Keratinocyte (primary cell): Measurements from ENCODE around the gene ARHGAP18. TPM values are rescaled to one million over a fixed set of nuclear protein-coding genes. Genes with fewer than 3 reads are reported as not detected.

Experiments
- DNase-seq: peaks from one replicate; pipeline ENCODE4 v3.0.0-alpha.2; 2011; ENCODE audit warnings: low read depth, missing footprints, low spot score
- FAIRE-seq: peaks from 2 replicates; lab custom pipeline; 2011; peaks lifted over from hg19 to GRCh38; lab: Jason Lieb, UNC
- H2AFZ ChIP-seq: 2 replicates; pipeline ENCODE4 v1.6.0; 2012; ENCODE audit warnings: low read length, control low read depth, inconsistent platforms; ENCODE audit not compliant: control insufficient read depth
- H3K27ac ChIP-seq: 2 replicates; pipeline ENCODE4 v1.5.1; 2011; ENCODE audit warnings: low read length; ENCODE audit not compliant: control insufficient read depth, insufficient read depth
- H3K27me3 ChIP-seq: 3 replicates; pipeline ENCODE4 v1.6.0; 2011; ENCODE audit warnings: low read length; ENCODE audit not compliant: control insufficient read depth, insufficient read depth; ENCODE audit errors: extremely low read depth
- H3K36me3 ChIP-seq, 2 experiments: 2 replicates in 1 of 2; 3 replicates in 1 of 2; pipeline ENCODE4 v1.5.1; 2011; ENCODE audit warnings: low read length in 2 of 2, mild to moderate bottlenecking in 1 of 2; ENCODE audit not compliant: control insufficient read depth in 2 of 2, insufficient read depth in 2 of 2; ENCODE audit errors: extremely low read depth in 1 of 2
- H3K4me1 ChIP-seq: 3 replicates; pipeline ENCODE4 v1.5.1; 2011; ENCODE audit warnings: low read length; ENCODE audit not compliant: control insufficient read depth, insufficient read depth; ENCODE audit errors: extremely low read depth
- H3K4me2 ChIP-seq: 3 replicates; pipeline ENCODE4 v1.6.0; 2011; ENCODE audit warnings: low read depth, low read length; ENCODE audit not compliant: control insufficient read depth, insufficient read depth; ENCODE audit errors: extremely low read depth
- H3K4me3 ChIP-seq, 3 experiments: fragments of 200-600 bp in 1 of 3; sonication (generic) in 1 of 3; 2 replicates in 2 of 3; 3 replicates in 1 of 3; pipeline ENCODE4 v1.5.1; 2011 to 2016; ENCODE audit warnings: low read length in 3 of 3, mild to moderate bottlenecking in 3 of 3, control low read depth in 2 of 3, inconsistent platforms in 1 of 3, low read depth in 1 of 3, mixed read lengths in 1 of 3, mixed run types in 1 of 3, moderate library complexity in 1 of 3; ENCODE audit not compliant: control insufficient read depth in 2 of 3, insufficient read depth in 2 of 3; ENCODE audit errors: extremely low read depth in 1 of 3
- H3K79me2 ChIP-seq: 2 replicates; pipeline ENCODE4 v1.6.0; 2012; ENCODE audit warnings: low read length; ENCODE audit not compliant: control insufficient read depth, insufficient read depth
- H3K9ac ChIP-seq: 3 replicates; pipeline ENCODE4 v1.6.0; 2011; ENCODE audit warnings: low read length; ENCODE audit not compliant: control insufficient read depth, insufficient read depth; ENCODE audit errors: extremely low read depth
- H3K9me1 ChIP-seq: 3 replicates; pipeline ENCODE4 v1.6.0; 2011; ENCODE audit warnings: low read length; ENCODE audit not compliant: control insufficient read depth, insufficient read depth; ENCODE audit errors: extremely low read depth
- H3K9me3 ChIP-seq: 2 replicates; pipeline ENCODE4 v1.5.1; 2012; ENCODE audit warnings: low read depth, low read length; ENCODE audit not compliant: control insufficient read depth
- H4K20me1 ChIP-seq: 3 replicates; pipeline ENCODE4 v1.6.0; 2011; ENCODE audit warnings: low read length; ENCODE audit not compliant: control insufficient read depth, insufficient read depth; ENCODE audit errors: extremely low read depth
- CTCF ChIP-seq, 3 experiments: IDR thresholded peaks in 1 of 3; conservative IDR thresholded peaks in 1 of 3; optimal IDR thresholded peaks in 1 of 3; 2 replicates in 2 of 3; 3 replicates in 1 of 3; pipeline versions ENCODE3 to v1.5.1; 2011; ENCODE audit warnings: low read length in 3 of 3, mild to moderate bottlenecking in 3 of 3, moderate library complexity in 2 of 3, control low read depth in 1 of 3, inconsistent platforms in 1 of 3; ENCODE audit not compliant: insufficient read depth in 2 of 3; ENCODE audit errors: extremely low read depth in 1 of 3
- EZH2 ChIP-seq: IDR thresholded peaks from one replicate; pipeline ENCODE4 v1.6.1; 2012; ENCODE audit warnings: inconsistent platforms, mild to moderate bottlenecking, low read length, moderate library complexity
- dilution Hi-C: fragments of 300-500 bp; cut with MboI; formaldehyde crosslinking; loops from one replicate; pipeline ENCODE4 v1.7.0; 2020; ENCODE audit warnings: low sequenced_read_pairs; ENCODE audit not compliant: extremely low pct_ligation_motif_present
- polyA plus RNA-seq, 5 experiments: library from polyadenylated mRNA; depleted of rRNA in 3 of 5; stranded (reverse) in 3 of 5; stranded (forward) in 1 of 5; unstranded in 1 of 5; fragments of >200 nt; gene quantifications; 1 replicate in 1 of 5; 2 replicates in 3 of 5; 3 replicates in 1 of 5; pipeline versions ENCODE4 v1.2.1 to v1.2.3, GENCODE V29; 2011 to 2012; ENCODE audit warnings: missing spikeins in 2 of 5, low read depth in 1 of 5, low replicate concordance in 1 of 5

Gene ARHGAP18
- polyA plus RNA-seq, 1 donor (not counting 4 experiments of a cell fraction or from before 2014, with no cell fraction given): 17.7 TPM

GRCh38 chr6:129606664-129607063 lies 103.3 kb downstream of the ARHGAP18 start:
- FAIRE-seq (no peak), DNase-seq (no peak)
- H3K9me3 ChIP-seq: no peaks in the 10 kb centered on the region
- dilution Hi-C loops: no loop called here
- H3K36me3 ChIP-seq: peaks cover 9 to 12% of the 10 kb centered on the region in 2 experiments
- H3K79me2 ChIP-seq: no peaks in the 10 kb centered on the region
- H3K9ac ChIP-seq: no peak overlapping the region
- H2AFZ ChIP-seq: no peak overlapping the region
- H3K9me1 ChIP-seq: no peaks in the 10 kb centered on the region
- no peaks in the 10 kb centered on the region for H4K20me1 ChIP-seq
- H3K4me2 ChIP-seq: no peak overlapping the region
- no peak overlapping the region for H3K27ac ChIP-seq
- H3K4me1 ChIP-seq: no peaks in the 10 kb centered on the region
- no peaks in the 10 kb centered on the region for H3K27me3 ChIP-seq
- H3K4me3 ChIP-seq: no peak overlapping the region
- TF ChIP-seq CTCF (optimal IDR thresholded peaks at IDR 0.05 in 1 of 3, IDR thresholded peaks at IDR 0.05 in 1 of 3, conservative IDR thresholded peaks at IDR 0.05 in 1 of 3; ENCODE audit: extremely low read depth in 1 of 3, insufficient read depth in 2 of 3, low read length in 3 of 3) (no peak), EZH2 (no peak)

- H3K9me3 ChIP-seq: no peaks in the 10 kb centered on the region
- no peaks in the 10 kb centered on the region for H4K20me1 ChIP-seq
- no peak overlapping the region for H3K27ac ChIP-seq
- TF ChIP-seq EZH2: no peak
- no peak for TF ChIP-seq CTCF (optimal IDR thresholded peaks at IDR 0.05 in 1 of 3, IDR thresholded peaks at IDR 0.05 in 1 of 3, conservative IDR thresholded peaks at IDR 0.05 in 1 of 3; ENCODE audit: extremely low read depth in 1 of 3, insufficient read depth in 2 of 3, low read length in 3 of 3)
- H3K4me1 ChIP-seq: no peaks in the 10 kb centered on the region
- no peak overlapping the region for H3K9ac ChIP-seq
- H3K4me2 ChIP-seq: no peak overlapping the region
- H3K4me3 ChIP-seq: no peak overlapping the region
- H3K79me2 ChIP-seq: no peaks in the 10 kb centered on the region
- dilution Hi-C loops: no loop called here
- no peaks in the 10 kb centered on the region for H3K27me3 ChIP-seq
- H3K9me1 ChIP-seq: no peaks in the 10 kb centered on the region
- peaks cover 9 to 15% of the 10 kb centered on the region in 2 experiments for H3K36me3 ChIP-seq
- H2AFZ ChIP-seq: no peak overlapping the region
- DNase-seq (no peak), FAIRE-seq (no peak)
Measured at GRCh38 chr6:129605967-129606366, 104.0 kb downstream of the ARHGAP18 start.
